Thoracic aorta (tissue), 2 donors: ENCODE results near the gene AKT2. TPM values are rescaled to one million over a fixed set of nuclear protein-coding genes. Genes with fewer than 3 reads are reported as not detected.

Experiments used
- ATAC-seq: fragments of 150-250 bp; one replicate; pipeline ENCODE4 v1.8.0; 2017; ENCODE audit warnings: low read depth; ENCODE audit not compliant: insufficient number of reproducible peaks, low FRiP score
- DNase-seq: peaks from one replicate; pipeline ENCODE4 v3.0.0-alpha.2; 2020; ENCODE audit warnings: low spot score
- H3K27ac ChIP-seq, 2 donors: fragments of 200-600 bp; sonication (generic); 1 replicate in 1 of 2; 2 replicates in 1 of 2; pipeline ENCODE4 v1.5.1; 2016; ENCODE audit warnings: mild to moderate bottlenecking in 2 of 2, moderate library complexity in 2 of 2
- H3K27me3 ChIP-seq: fragments of 200-600 bp; sonication (generic); replicated peaks from 2 replicates; pipeline ENCODE4 v1.6.0; 2016; ENCODE audit warnings: mild to moderate bottlenecking; ENCODE audit not compliant: insufficient read depth
- H3K36me3 ChIP-seq: fragments of 200-600 bp; sonication (generic); one replicate; pipeline ENCODE4 v1.5.1; 2016
- H3K4me1 ChIP-seq, 2 donors: fragments of 200-600 bp; sonication (generic); 1 replicate in 1 of 2; 2 replicates in 1 of 2; pipeline versions ENCODE4 v1.5.1 to v1.6.0; 2016; ENCODE audit warnings: low read depth in 2 of 2, mild to moderate bottlenecking in 1 of 2; ENCODE audit not compliant: control insufficient read depth in 1 of 2
- H3K4me3 ChIP-seq: fragments of 200-600 bp; sonication (generic); 2 replicates; pipeline ENCODE4 v1.5.1; 2016; ENCODE audit warnings: mild to moderate bottlenecking
- H3K9me3 ChIP-seq: fragments of 200-600 bp; sonication (generic); 2 replicates; pipeline ENCODE4 v1.5.1; 2016
- total RNA-seq, 2 donors: library from RNA; depleted of rRNA; stranded (reverse); fragments of >200 nt; gene quantifications; one replicate each; pipeline versions ENCODE4 v1.1.0 to v1.2.3, GENCODE V29; 2016
- TF ChIP-seq, protein P1 (sequence below): fragments of 200-600 bp; sonication (generic); IDR thresholded peaks from one replicate; pipeline ENCODE4 v1.5.1; 2019; ENCODE audit warnings: antibody characterized with exemption

AKT2 gene
- total RNA-seq, 2 donors from 2014 or later = 94.5 to 138 TPM

DNA sequence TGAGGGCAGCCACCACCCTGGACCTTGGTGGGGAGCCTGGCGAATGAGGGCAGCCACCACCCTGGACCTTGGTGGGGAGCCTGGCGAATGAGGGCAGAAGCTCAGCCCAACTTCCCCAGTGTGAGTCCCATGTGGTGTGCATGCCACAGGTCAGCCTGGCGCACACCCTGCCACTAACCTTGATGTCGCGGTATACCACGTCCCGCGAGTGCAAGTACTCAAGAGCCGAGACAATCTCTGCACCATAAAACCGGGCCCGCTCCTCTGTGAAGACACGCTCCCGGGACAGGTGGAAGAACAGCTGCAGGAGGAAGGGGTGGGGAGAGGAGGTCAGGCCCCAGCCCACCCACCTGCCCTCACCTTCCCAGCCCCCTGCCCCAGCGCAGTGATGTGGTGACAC lies 47.4 kb downstream of the AKT2 start:
- Histone ChIP-seq H3K27me3 (no peaks in the 10 kb centered on the region), H3K4me1 (peaks cover 0 to 12% of the 10 kb centered on the region in 2 donors), H3K9me3 (no peaks in the 10 kb centered on the region), H3K4me3 (no peak overlapping the region), H3K36me3 (peaks cover 65% of the 10 kb centered on the region), H3K27ac (no peak overlapping the region)
- TF ChIP-seq, protein P1, sequence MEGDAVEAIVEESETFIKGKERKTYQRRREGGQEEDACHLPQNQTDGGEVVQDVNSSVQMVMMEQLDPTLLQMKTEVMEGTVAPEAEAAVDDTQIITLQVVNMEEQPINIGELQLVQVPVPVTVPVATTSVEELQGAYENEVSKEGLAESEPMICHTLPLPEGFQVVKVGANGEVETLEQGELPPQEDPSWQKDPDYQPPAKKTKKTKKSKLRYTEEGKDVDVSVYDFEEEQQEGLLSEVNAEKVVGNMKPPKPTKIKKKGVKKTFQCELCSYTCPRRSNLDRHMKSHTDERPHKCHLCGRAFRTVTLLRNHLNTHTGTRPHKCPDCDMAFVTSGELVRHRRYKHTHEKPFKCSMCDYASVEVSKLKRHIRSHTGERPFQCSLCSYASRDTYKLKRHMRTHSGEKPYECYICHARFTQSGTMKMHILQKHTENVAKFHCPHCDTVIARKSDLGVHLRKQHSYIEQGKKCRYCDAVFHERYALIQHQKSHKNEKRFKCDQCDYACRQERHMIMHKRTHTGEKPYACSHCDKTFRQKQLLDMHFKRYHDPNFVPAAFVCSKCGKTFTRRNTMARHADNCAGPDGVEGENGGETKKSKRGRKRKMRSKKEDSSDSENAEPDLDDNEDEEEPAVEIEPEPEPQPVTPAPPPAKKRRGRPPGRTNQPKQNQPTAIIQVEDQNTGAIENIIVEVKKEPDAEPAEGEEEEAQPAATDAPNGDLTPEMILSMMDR = no peak
- DNase-seq = no peak
- no peak for ATAC-seq

DNA sequence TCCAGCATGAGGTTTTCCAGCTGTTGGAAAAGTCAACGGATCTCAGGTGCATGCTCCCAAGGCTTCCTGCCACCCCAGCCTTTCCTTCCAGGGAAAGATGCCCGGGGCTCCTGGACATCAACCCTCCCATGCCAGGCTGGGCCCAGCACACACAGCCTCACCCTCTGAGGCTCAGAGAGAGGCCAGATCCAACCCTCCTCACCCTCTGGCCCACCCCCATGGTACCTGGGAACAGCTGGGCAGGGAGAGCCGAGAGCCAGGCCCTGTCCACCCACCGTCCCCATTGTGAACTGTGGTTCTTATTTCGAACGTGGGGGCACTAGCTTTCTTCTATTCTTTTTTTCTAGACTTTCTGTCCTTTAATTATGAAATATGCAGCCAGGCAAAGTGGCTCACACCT lies 48.8 kb downstream of the AKT2 start:
- Histone ChIP-seq H3K27ac (no peak overlapping the region), H3K9me3 (no peaks in the 10 kb centered on the region), H3K27me3 (no peaks in the 10 kb centered on the region), H3K36me3 (peaks cover 60% of the 10 kb centered on the region), H3K4me1 (peaks cover 0 to 3% of the 10 kb centered on the region in 2 donors), H3K4me3 (no peak overlapping the region)
- ATAC-seq (no peak), DNase-seq (no peak)
- TF ChIP-seq, protein P1 = no peak

DNA sequence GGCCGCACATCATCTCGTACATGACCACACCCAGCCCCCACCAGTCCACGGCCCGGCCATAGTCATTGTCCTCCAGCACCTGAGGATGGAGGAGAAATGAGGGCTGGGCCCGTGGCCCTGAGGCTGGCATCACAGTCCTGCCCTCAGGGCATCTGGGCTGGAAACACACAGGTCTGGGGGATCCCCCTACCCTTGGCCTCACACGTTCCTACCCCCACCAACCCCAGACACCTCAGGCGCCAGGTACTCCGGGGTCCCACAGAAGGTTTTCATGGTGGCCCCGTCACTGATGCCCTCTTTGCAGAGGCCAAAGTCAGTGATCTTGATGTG lies 49.2 kb downstream of the AKT2 start:
- no peak for DNase-seq
- Histone ChIP-seq H3K4me3 (no peak overlapping the region), H3K27me3 (no peaks in the 10 kb centered on the region), H3K36me3 (peaks cover 56% of the 10 kb centered on the region), H3K4me1 (peaks cover 0 to 7% of the 10 kb centered on the region in 2 donors), H3K9me3 (no peaks in the 10 kb centered on the region), H3K27ac (no peak overlapping the region)
- TF ChIP-seq, protein P1 = no peak
- ATAC-seq = no peak

DNA sequence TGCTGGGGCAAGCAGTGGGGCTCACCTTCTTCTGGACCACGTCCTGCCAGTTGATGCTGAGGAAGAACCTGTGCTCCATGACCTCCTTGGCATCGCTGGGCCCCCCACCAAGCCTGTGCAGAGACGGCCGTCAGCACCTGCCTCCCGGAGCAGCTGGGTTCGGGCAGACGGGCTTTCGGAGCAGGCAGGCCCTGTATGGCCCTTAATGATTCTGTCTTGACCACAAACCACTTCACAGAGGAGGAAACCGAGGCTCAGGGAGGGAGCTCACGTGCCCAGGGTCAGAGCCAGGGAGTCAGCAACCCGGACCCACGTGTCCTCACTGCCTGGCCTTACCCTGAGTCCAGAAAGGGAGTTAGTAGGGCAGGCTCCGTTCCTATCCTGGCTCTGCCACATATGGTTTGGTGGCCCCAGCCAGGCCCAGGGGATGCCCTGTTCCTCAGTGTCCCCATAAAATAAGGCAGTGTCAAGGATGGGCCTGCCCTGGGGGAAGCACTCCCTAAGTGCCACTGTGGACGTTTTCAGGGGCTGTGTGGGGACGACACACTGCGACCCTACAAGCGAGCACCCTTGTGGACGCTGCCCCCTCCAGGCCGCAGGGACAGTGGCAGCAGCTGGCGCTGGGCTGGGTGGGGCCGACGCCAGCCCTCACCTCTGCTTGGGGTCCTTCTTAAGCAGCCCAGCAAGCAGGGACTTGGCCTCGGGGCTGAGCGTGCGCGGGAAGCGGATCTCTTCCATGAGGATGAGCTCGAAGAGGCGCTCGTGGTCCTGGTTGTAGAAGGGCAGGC lies 49.7 kb downstream of the AKT2 start:
- Histone ChIP-seq H3K9me3 (no peaks in the 10 kb centered on the region), H3K27me3 (no peaks in the 10 kb centered on the region), H3K36me3 (peaks cover 53% of the 10 kb centered on the region), H3K27ac (no peak overlapping the region), H3K4me3 (no peak overlapping the region), H3K4me1 (peaks cover 0 to 11% of the 10 kb centered on the region in 2 donors)
- no peak for DNase-seq
- ATAC-seq = no peak
- TF ChIP-seq, protein P1 = no peak

DNA sequence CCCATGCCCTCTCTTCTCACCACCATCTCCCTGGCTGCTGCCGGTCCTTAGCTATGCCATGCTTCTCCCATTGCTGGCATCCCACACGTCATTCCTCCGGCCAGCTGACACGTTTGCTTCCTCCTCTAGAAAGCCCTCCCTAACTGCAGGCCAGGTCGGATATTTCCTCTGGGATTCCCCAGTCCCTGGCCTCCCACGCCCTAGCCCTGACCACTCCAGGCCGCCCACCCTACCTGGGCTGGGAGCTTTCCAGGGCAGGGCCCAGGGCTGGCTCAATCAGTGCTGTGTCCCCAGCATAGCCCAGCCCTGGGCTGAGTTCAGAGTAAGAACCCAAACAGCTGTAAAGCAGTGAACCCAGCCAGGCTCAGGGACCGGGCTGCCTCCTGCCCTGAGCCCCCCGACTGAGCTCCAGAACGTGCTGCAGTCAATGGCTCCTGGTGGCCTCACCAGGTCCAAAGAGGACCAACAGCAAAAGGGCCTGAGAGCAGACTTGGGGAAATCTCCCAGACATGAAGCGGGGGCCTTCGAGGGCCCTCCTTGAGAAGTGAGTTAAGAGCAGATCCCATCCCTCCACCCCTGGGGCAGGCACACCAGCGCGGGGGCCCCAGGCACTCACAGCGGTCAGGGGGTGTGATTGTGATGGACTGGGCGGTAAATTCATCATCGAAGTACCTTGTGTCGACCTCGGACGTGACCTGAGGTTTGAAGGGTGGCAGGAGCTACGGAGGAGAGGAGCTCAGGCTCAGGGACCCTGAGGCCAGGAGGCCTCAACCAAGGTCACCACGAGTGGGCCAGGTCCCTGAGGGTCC lies 50.5 kb downstream of the AKT2 start:
- H3K36me3 ChIP-seq = peaks cover 45% of the 10 kb centered on the region
- TF ChIP-seq, protein P1 = no peak
- ATAC-seq = no peak
- no peak for DNase-seq
- peaks cover 5 to 19% of the 10 kb centered on the region in 2 donors for H3K4me1 ChIP-seq
- H3K4me3 ChIP-seq = no peak overlapping the region
- H3K27me3 ChIP-seq = no peaks in the 10 kb centered on the region
- H3K9me3 ChIP-seq = no peaks in the 10 kb centered on the region
- H3K27ac ChIP-seq = no peak overlapping the region
